Panc1 (cell line): ENCODE measurements around the gene KAZN. TPM values are rescaled to one million over a fixed set of nuclear protein-coding genes. Genes with fewer than 3 reads are reported as not detected.

Source experiments
- ATAC-seq: fragments of 200-7000 bp; cut with Tn5 transposase; 2 replicates; pipeline ENCODE4 v1.9.1; 2020; ENCODE audit warnings: mild to moderate bottlenecking, moderate library complexity
- BruUV-seq: library from RNA; stranded (reverse); fragments of 400-500 nt; replicated peaks from 2 replicates; lab custom pipeline; 2021; lab: Mats Ljungman, UMichigan
- CTCF ChIA-PET: fragments of 300-600 bp; sonication (Branson Sonifier 250); formaldehyde crosslinking; loops from one replicate; lab custom pipeline; 2022; ENCODE audit warnings: antibody characterized with exemption; lab: Charles Lee
- POLR2A ChIA-PET: fragments of 300-600 bp; sonication (Branson Sonifier 250); formaldehyde crosslinking; loops from one replicate; lab custom pipeline; 2022; ENCODE audit warnings: antibody characterized with exemption; lab: Charles Lee
- DNase-seq: peaks from one replicate; pipeline ENCODE4 v3.0.0-alpha.2; 2010; ENCODE audit warnings: low read depth, low spot score
- H3K27ac ChIP-seq: 2 replicates; pipeline ENCODE4 v1.5.1; 2011; ENCODE audit warnings: mild to moderate bottlenecking, low read length, inconsistent platforms
- H3K27me3 ChIP-seq: fragments of 200-500 bp; sonication (Bioruptor generic); 2 replicates; pipeline ENCODE4 v1.6.0; 2014; ENCODE audit warnings: low read length, inconsistent platforms; ENCODE audit not compliant: control insufficient read depth, insufficient read depth
- H3K36me3 ChIP-seq: fragments of 200-500 bp; sonication (Bioruptor generic); 2 replicates; pipeline ENCODE4 v1.5.1; 2014; ENCODE audit warnings: inconsistent platforms, mild to moderate bottlenecking, low read length, moderate library complexity; ENCODE audit not compliant: control insufficient read depth, insufficient read depth
- H3K4me1 ChIP-seq: 2 replicates; pipeline ENCODE4 v1.5.1; 2011; ENCODE audit warnings: inconsistent platforms, mild to moderate bottlenecking, low read length, moderate library complexity; ENCODE audit not compliant: control insufficient read depth, insufficient read depth
- H3K4me3 ChIP-seq, 2 experiments: 2 replicates each; pipeline ENCODE4 v1.5.1; 2011 to 2012; ENCODE audit warnings: low read depth in 2 of 2, low read length in 2 of 2, mild to moderate bottlenecking in 2 of 2, inconsistent platforms in 1 of 2, moderate library complexity in 1 of 2
- H3K9me3 ChIP-seq: fragments of 200-500 bp; sonication (Bioruptor generic); 2 replicates; pipeline ENCODE4 v1.5.1; 2014; ENCODE audit warnings: low read depth, mild to moderate bottlenecking, inconsistent platforms, low read length, moderate library complexity; ENCODE audit not compliant: control insufficient read depth, insufficient read depth
- CTCF ChIP-seq: fragments of 450-650 bp; IDR thresholded peaks from 2 replicates; pipeline ENCODE4 v1.5.1; 2017; ENCODE audit warnings: mild to moderate bottlenecking
- POLR2AphosphoS5 ChIP-seq: IDR thresholded peaks from 2 replicates; pipeline ENCODE4 v1.6.1; 2012; ENCODE audit warnings: mild to moderate bottlenecking, low read depth, low read length, moderate library complexity
- REST ChIP-seq, 2 experiments: IDR thresholded peaks; 2 replicates each; pipeline ENCODE4 v1.6.1; 2011 to 2012; ENCODE audit warnings: low read depth in 2 of 2, control low read depth in 1 of 2, low read length in 1 of 2, mild to moderate bottlenecking in 1 of 2, moderate library complexity in 1 of 2; ENCODE audit not compliant: insufficient read depth in 1 of 2
- SIN3A ChIP-seq: IDR thresholded peaks from 2 replicates; pipeline ENCODE4 v1.6.1; 2012; ENCODE audit warnings: low read depth, mild to moderate bottlenecking, low read length, moderate library complexity, borderline replicate concordance; ENCODE audit not compliant: insufficient read depth
- TCF7L2 ChIP-seq: IDR thresholded peaks from 2 replicates; pipeline ENCODE4 v1.6.1; 2011; ENCODE audit warnings: mild to moderate bottlenecking, low read depth, low read length, inconsistent platforms
- in situ Hi-C: cut with HindIII; loops from 2 replicates; pipeline ENCODE4 v1.10.0; 2016; ENCODE audit warnings: low sequenced_read_pairs, low pct_unique_long_range_greater_than_20kb
- intact Hi-C: fragments of 100-400 bp; cut with micrococcal nuclease; formaldehyde crosslinking; loops from one replicate; pipeline ENCODE4 v1.10.0; 2022; ENCODE audit not compliant: unreplicated experiment
- total RNA-seq: library from RNA; stranded (reverse); gene quantifications from one replicate; pipeline ENCODE4 v1.2.1, GENCODE V29; 2021; ENCODE audit not compliant: unreplicated experiment

The KAZN gene
- total RNA-seq, 1 experiment from 2014 or later = 6.6 TPM

GRCh38 chr1:14889825-14890440, 291.4 kb downstream of the KAZN start:
- DNase-seq = no peak
- Histone ChIP-seq H3K27me3 (no peaks in the 10 kb centered on the region; the same call in 1 of the 2 replicates), H3K27ac (no peak overlapping the region), H3K4me1 (no peaks in the 10 kb centered on the region), H3K9me3 (no peaks in the 10 kb centered on the region), H3K36me3 (no peaks in the 10 kb centered on the region), H3K4me3 (no peak overlapping the region)
- in situ Hi-C loops (no loop called here), intact Hi-C loops (no loop called here)
- TF ChIP-seq REST (IDR thresholded peaks at IDR 0.05; ENCODE audit: insufficient read depth in 1 of 2, low read depth in 2 of 2, low read length in 1 of 2) (no peak), TCF7L2 (no peak), POLR2AphosphoS5 (no peak), SIN3A (no peak), CTCF (no peak)
- no peak for ATAC-seq
- no TSS peak for BruUV-seq
- POLR2A ChIA-PET = no interaction called here
- CTCF ChIA-PET = no interaction called here

GRCh38 chr1:14891991-14892390, 293.5 kb downstream of the KAZN start:
- no peak overlapping the region for H3K27ac ChIP-seq
- DNase-seq = no peak
- BruUV-seq = no TSS peak
- no peaks in the 10 kb centered on the region for H3K36me3 ChIP-seq
- in situ Hi-C loops = no loop called here
- H3K4me3 ChIP-seq = no peak overlapping the region
- H3K9me3 ChIP-seq = no peaks in the 10 kb centered on the region
- intact Hi-C loops = no loop called here
- POLR2A ChIA-PET = no interaction called here
- H3K4me1 ChIP-seq = no peaks in the 10 kb centered on the region
- no peak; the same call in 1 of the 2 replicates for ATAC-seq
- H3K27me3 ChIP-seq = no peaks in the 10 kb centered on the region; the same call in 1 of the 2 replicates
- TF ChIP-seq TCF7L2 (no peak), REST (IDR thresholded peaks at IDR 0.05; ENCODE audit: insufficient read depth in 1 of 2, low read depth in 2 of 2, low read length in 1 of 2) (no peak), CTCF (no peak), POLR2AphosphoS5 (no peak), SIN3A (no peak)
- CTCF ChIA-PET = no interaction called here
